Activated naive CD4-positive, alpha-beta T cell (primary cell): ENCODE measurements around the gene DYDC2.
A peak's percentile ranks its signal among the peaks of the same experiment; 100 is the strongest.

Experiments used
- DNase-seq, 4 experiments: peaks; one replicate each; lab custom pipeline; 2025; lab: John Stamatoyannopoulos, UW

The DYDC2 gene

GRCh38 chr10:80371467-80371866 is 14.9 kb downstream of the DYDC2 start:
- DNase-seq = no peak

GRCh38 chr10:80372675-80373074 is 16.1 kb downstream of the DYDC2 start:
- no peak for DNase-seq

GRCh38 chr10:80373502-80373901 is 16.9 kb downstream of the DYDC2 start:
- no peak for DNase-seq

- no peak for DNase-seq
These were observed 23.1 kb downstream of the DYDC2 start for GRCh38 chr10:80379701-80380100.

GRCh38 chr10:80380185-80380584 is 23.6 kb downstream of the DYDC2 start:
- DNase-seq = no peak

- DNase-seq = peak in 2 of 4 experiments; percentile 9 to 47
These were observed 26.4 kb downstream of the DYDC2 start for GRCh38 chr10:80382989-80383388.

GRCh38 chr10:80390740-80391139 is 34.2 kb downstream of the DYDC2 start:
- DNase-seq = no peak

GRCh38 chr10:80392250-80392649 is 35.7 kb downstream of the DYDC2 start:
- DNase-seq = no peak

- DNase-seq = no peak
These were observed 37.9 kb downstream of the DYDC2 start for GRCh38 chr10:80394358-80394916.

- no peak for DNase-seq
These were observed 40.4 kb downstream of the DYDC2 start for GRCh38 chr10:80397014-80397413.

- no peak for DNase-seq
These were observed 43.7 kb downstream of the DYDC2 start for GRCh38 chr10:80400136-80400804.

GRCh38 chr10:80405035-80405434 is 48.5 kb downstream of the DYDC2 start:
- no peak for DNase-seq

GRCh38 chr10:80405626-80406025 is 49.0 kb downstream of the DYDC2 start:
- DNase-seq = no peak

GRCh38 chr10:80406204-80406603 is 49.6 kb downstream of the DYDC2 start:
- DNase-seq = no peak

GRCh38 chr10:80407812-80408241 is 51.2 kb downstream of the DYDC2 start:
- DNase-seq = no peak

- DNase-seq = peak; percentile 40 to 82 (median 58)
These were observed 51.9 kb downstream of the DYDC2 start, which contains the start of gene PRXL2A for GRCh38 chr10:80408242-80409101. PRXL2A (plus strand) TSS chr10:80408551; CDS start chr10:80420468, 11,917 bp downstream.

- no peak for DNase-seq
These were observed 52.5 kb downstream of the DYDC2 start for GRCh38 chr10:80409121-80409520.

GRCh38 chr10:80410122-80410521 is 53.5 kb downstream of the DYDC2 start:
- DNase-seq = no peak

- DNase-seq = no peak
These were observed 54.1 kb downstream of the DYDC2 start for GRCh38 chr10:80410578-80411145.

- DNase-seq = no peak
These were observed 54.7 kb downstream of the DYDC2 start for GRCh38 chr10:80411267-80411668.

- DNase-seq = no peak
These were observed 55.2 kb downstream of the DYDC2 start for GRCh38 chr10:80411681-80412220.

GRCh38 chr10:80412486-80412885 is 55.9 kb downstream of the DYDC2 start:
- DNase-seq = no peak
